CD4-positive, alpha-beta T cell treated with Interleukin-6 at 100 ng/mL for 8 hours (primary cell): ENCODE measurements around the gene MAP2K2.
"Not testable (repeated sequence)": the region's sequence is repeated elsewhere in the genome, so short reads cannot be mapped to it uniquely, and the experiment has no call there.

Experiments
- DNase-seq: peaks from one replicate; pipeline ENCODE4 v3.0.0-alpha.2; 2020; ENCODE audit warnings: mixed read lengths, low spot score

MAP2K2 gene

GRCh38 chr19:4123615-4124568 is at the start of gene MAP2K2:
TSS of gene MAP2K2 (minus strand) at chr19:4124122. CDS start at chr19:4123875, 247 bp downstream.
- DNase-seq = peak; percentile 94

- peak; percentile 44 for DNase-seq
Observed at GRCh38 chr19:4172861-4173473, 49.0 kb upstream of the MAP2K2 start.

GRCh38 chr19:4171676-4172075 is 47.8 kb upstream of the MAP2K2 start:
- no peak for DNase-seq

GRCh38 chr19:4164262-4164661 is 40.3 kb upstream of the MAP2K2 start:
- DNase-seq = no peak

GRCh38 chr19:4161415-4162077 is 37.6 kb upstream of the MAP2K2 start:
- DNase-seq = no peak

- not testable (repeated sequence) for DNase-seq
Observed at GRCh38 chr19:4157971-4158370, 34.0 kb upstream of the MAP2K2 start.

GRCh38 chr19:4157164-4157563 is 33.2 kb upstream of the MAP2K2 start:
- no peak for DNase-seq

GRCh38 chr19:4154571-4155312 is 30.8 kb upstream of the MAP2K2 start:
- no peak for DNase-seq

- DNase-seq = no peak
Observed at GRCh38 chr19:4152241-4152998, 28.5 kb upstream of the MAP2K2 start.

GRCh38 chr19:4151623-4152022 is 27.7 kb upstream of the MAP2K2 start:
- no peak for DNase-seq

- no peak for DNase-seq
Observed at GRCh38 chr19:4149518-4150288, 25.8 kb upstream of the MAP2K2 start.

- no peak for DNase-seq
Observed at GRCh38 chr19:4144666-4145249, 20.8 kb upstream of the MAP2K2 start.

- not testable (repeated sequence) for DNase-seq
Observed at GRCh38 chr19:4142916-4143315, 19.0 kb upstream of the MAP2K2 start.

- DNase-seq = peak; percentile 40
Observed at GRCh38 chr19:4140237-4140711, 16.4 kb upstream of the MAP2K2 start.

- DNase-seq = peak; percentile 81
Observed at GRCh38 chr19:4139614-4140236, 15.8 kb upstream of the MAP2K2 start.

- no peak for DNase-seq
Observed at GRCh38 chr19:4138445-4138844, 14.5 kb upstream of the MAP2K2 start.

GRCh38 chr19:4136680-4137088 is 12.8 kb upstream of the MAP2K2 start:
- no peak for DNase-seq

GRCh38 chr19:4135386-4135785 is 11.5 kb upstream of the MAP2K2 start:
- not testable (repeated sequence) for DNase-seq

GRCh38 chr19:4134351-4134750 is 10.4 kb upstream of the MAP2K2 start:
- DNase-seq = no peak
